Epithelial cell of esophagus (primary cell): ENCODE results near the gene CPNE4.

ENCODE experiments used
- DNase-seq: peaks from one replicate; pipeline ENCODE4 v3.0.0; 2010; ENCODE audit warnings: low read depth
- H3K4me3 ChIP-seq: 2 replicates; pipeline ENCODE4 v1.5.1; 2011; ENCODE audit warnings: mild to moderate bottlenecking, low read length, control low read depth
- CTCF ChIP-seq: IDR thresholded peaks from 2 replicates; pipeline ENCODE4 v1.5.1; 2011; ENCODE audit warnings: low read depth, mild to moderate bottlenecking, low read length, control low read depth, inconsistent platforms; ENCODE audit not compliant: insufficient read depth; ENCODE audit errors: missing control alignments

Gene CPNE4

GRCh38 chr3:131762981-131763564 is 271.7 kb downstream of the CPNE4 start:
- DNase-seq: no peak
- no peak for TF ChIP-seq CTCF
- no peak overlapping the region for H3K4me3 ChIP-seq

DNA sequence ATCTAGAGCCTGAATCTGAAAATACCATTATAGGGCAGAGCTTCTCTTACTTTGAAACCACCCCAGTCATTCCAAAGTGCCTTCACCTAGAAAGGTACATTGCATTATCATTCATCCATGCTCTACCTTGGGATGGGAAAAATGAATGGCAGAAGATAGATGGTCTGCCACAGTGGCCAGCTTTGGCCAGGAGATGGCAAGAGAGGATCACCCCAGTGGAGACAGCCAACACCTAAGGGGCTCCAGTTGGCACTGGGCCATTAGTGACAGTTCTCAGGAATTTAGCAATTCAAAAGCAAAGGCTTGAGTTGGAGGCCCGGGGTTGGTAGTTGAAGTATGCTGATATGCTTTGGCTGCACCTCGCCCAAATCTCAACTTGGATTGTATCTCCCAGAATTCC is 278.4 kb downstream of the CPNE4 start:
- TF ChIP-seq CTCF: no peak
- H3K4me3 ChIP-seq: no peak overlapping the region
- DNase-seq: no peak

DNA sequence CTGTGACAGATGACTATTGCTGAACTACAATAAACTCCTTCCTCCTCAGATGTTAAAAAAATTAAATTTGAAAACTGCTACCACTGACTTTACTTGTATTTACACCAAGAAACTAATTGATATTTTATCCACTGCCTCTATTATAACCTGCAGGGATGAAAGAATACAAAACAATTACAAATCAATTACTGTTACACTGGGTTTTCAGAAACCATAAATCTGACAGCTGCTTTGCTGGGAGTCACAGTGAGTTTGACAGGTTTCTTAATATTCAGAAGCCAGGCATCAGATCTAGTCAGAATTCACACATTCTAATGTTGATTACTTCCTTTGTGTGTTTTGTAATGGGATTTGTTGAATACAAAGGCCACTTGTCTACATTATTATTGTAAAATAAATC is 279.4 kb downstream of the CPNE4 start:
- no peak for DNase-seq
- no peak overlapping the region for H3K4me3 ChIP-seq
- TF ChIP-seq CTCF: no peak

GRCh38 chr3:131750256-131750655 is 284.6 kb downstream of the CPNE4 start:
- no peak overlapping the region for H3K4me3 ChIP-seq
- DNase-seq: no peak
- TF ChIP-seq CTCF: no peak

GRCh38 chr3:131749826-131750225 is 285.0 kb downstream of the CPNE4 start:
- TF ChIP-seq CTCF: no peak
- no peak overlapping the region for H3K4me3 ChIP-seq
- DNase-seq: no peak

DNA sequence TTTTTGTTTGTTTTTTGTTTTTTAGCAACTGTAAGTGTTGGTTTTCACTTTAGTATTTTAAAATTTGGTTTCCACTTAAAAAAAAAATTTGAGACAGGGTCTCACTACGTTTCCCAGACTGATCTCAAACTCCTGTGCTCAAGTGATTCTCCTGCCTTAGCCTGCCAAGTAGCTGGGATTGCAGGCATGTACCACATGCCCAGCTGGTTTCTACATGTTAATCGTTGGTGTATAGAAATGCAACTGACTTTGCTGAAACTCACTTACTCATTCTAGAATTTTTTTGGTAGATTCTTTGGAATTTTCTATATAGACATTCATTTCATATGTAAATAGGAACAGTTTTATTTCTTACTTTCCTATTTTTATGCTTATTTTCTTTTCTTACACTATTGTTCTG is 287.3 kb downstream of the CPNE4 start:
- no peak for TF ChIP-seq CTCF
- no peak for DNase-seq
- H3K4me3 ChIP-seq: no peak overlapping the region

DNA sequence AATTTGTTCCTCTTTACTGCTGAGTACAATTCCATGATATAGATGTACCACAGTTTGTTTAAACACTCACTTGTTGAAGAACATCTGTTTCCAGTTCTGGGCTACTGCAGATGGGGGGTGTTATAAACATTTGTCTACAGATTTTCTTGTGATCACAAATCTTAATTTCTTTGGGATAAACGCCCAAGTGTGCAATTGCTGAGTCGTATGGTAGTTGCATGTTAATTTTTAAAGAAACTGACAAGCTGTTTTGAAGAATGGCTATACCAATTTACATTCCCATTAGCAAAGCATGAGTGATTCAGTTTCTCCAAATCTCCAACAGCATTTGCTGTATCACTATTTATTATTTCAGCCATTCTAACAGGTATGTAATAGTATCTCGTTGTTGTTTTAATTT is 290.0 kb downstream of the CPNE4 start:
- no peak overlapping the region for H3K4me3 ChIP-seq
- no peak for DNase-seq
- no peak for TF ChIP-seq CTCF
